Fibroblast of lung (primary cell): Measurements from ENCODE around the gene PRKAG1. TPM values are rescaled to one million over a fixed set of nuclear protein-coding genes. Genes with fewer than 3 reads are reported as not detected.

Source experiments
- DNase-seq, 2 donors: peaks; one replicate each; pipeline versions ENCODE4 v3.0.0 to v3.0.0-alpha.2; 2010; ENCODE audit warnings: low read depth in 2 of 2
- H2AFZ ChIP-seq: 2 replicates; pipeline ENCODE4 v1.5.1; 2012; ENCODE audit warnings: low read length, control low read depth, inconsistent platforms
- H3K27ac ChIP-seq: 2 replicates; pipeline ENCODE4 v1.5.1; 2011; ENCODE audit warnings: low read length, control low read depth; ENCODE audit not compliant: insufficient read depth
- H3K27me3 ChIP-seq: 2 replicates; pipeline ENCODE4 v1.5.1; 2011; ENCODE audit warnings: mild to moderate bottlenecking, low read length; ENCODE audit not compliant: control insufficient read depth, insufficient read depth
- H3K36me3 ChIP-seq: 2 replicates; pipeline ENCODE4 v1.5.1; 2011; ENCODE audit warnings: low read length; ENCODE audit not compliant: control insufficient read depth, insufficient read depth
- H3K4me1 ChIP-seq: 2 replicates; pipeline ENCODE4 v1.5.1; 2011; ENCODE audit warnings: low read length; ENCODE audit not compliant: control insufficient read depth, insufficient read depth; ENCODE audit errors: extremely low read depth
- H3K4me2 ChIP-seq: 2 replicates; pipeline ENCODE4 v1.5.1; 2011; ENCODE audit warnings: low read length, control low read depth; ENCODE audit not compliant: insufficient read depth; ENCODE audit errors: extremely low read depth
- H3K4me3 ChIP-seq, 4 experiments: fragments of 200-600 bp in 1 of 4; sonication (generic) in 1 of 4; replicated peaks in 1 of 4; 2 replicates each; pipeline ENCODE4 v1.5.1; 2011 to 2016; ENCODE audit warnings: low read length in 4 of 4, low read depth in 3 of 4, mild to moderate bottlenecking in 3 of 4, control low read depth in 2 of 4, inconsistent platforms in 1 of 4, mixed read lengths in 1 of 4; ENCODE audit not compliant: insufficient read depth in 1 of 4; ENCODE audit errors: control extremely low read depth in 1 of 4
- H3K79me2 ChIP-seq: 2 replicates; pipeline ENCODE4 v1.5.1; 2012; ENCODE audit warnings: mild to moderate bottlenecking, low read length, inconsistent platforms; ENCODE audit not compliant: control insufficient read depth, insufficient read depth
- H3K9ac ChIP-seq: 2 replicates; pipeline ENCODE4 v1.5.1; 2011; ENCODE audit warnings: mild to moderate bottlenecking, low read length, control low read depth; ENCODE audit not compliant: insufficient read depth
- H3K9me3 ChIP-seq: 2 replicates; pipeline ENCODE4 v1.5.1; 2012; ENCODE audit warnings: low read depth, low read length; ENCODE audit not compliant: control insufficient read depth, insufficient read depth
- H4K20me1 ChIP-seq: 2 replicates; pipeline ENCODE4 v1.5.1; 2011; ENCODE audit warnings: low read length; ENCODE audit not compliant: control insufficient read depth, insufficient read depth; ENCODE audit errors: extremely low read depth
- CTCF ChIP-seq, 2 donors: IDR thresholded peaks in 1 of 2; conservative IDR thresholded peaks in 1 of 2; 1 replicate in 1 of 2; 2 replicates in 1 of 2; pipeline ENCODE4 v1.5.1; 2011 to 2012; ENCODE audit warnings: low read length in 2 of 2, control low read depth in 1 of 2, inconsistent platforms in 1 of 2, low read depth in 1 of 2, mild to moderate bottlenecking in 1 of 2
- EZH2 ChIP-seq: IDR thresholded peaks from 2 replicates; pipeline ENCODE4 v1.5.1; 2012; ENCODE audit warnings: low read length, control low read depth, mild to moderate bottlenecking; ENCODE audit errors: missing control alignments
- polyA plus RNA-seq, 2 donors: library from polyadenylated mRNA; depleted of rRNA in 1 of 2; stranded (reverse) in 1 of 2; unstranded in 1 of 2; fragments of >200 nt; gene quantifications; 2 replicates each; pipeline ENCODE4 v1.2.1, GENCODE V29; 2011 to 2012; ENCODE audit warnings: missing spikeins in 1 of 2
- total RNA-seq: library from RNA; depleted of rRNA; stranded (reverse); fragments of >200 nt; gene quantifications from 2 replicates; pipeline ENCODE4 v1.2.1, GENCODE V29; 2014

The PRKAG1 gene
- total and polyA plus RNA-seq, 2 donors (not counting 1 experiment from before 2014, with no cell fraction given): 76.5 to 110 TPM

- no peaks in the 10 kb centered on the region for H4K20me1 ChIP-seq
- H3K9me3 ChIP-seq: no peaks in the 10 kb centered on the region
- H3K4me1 ChIP-seq: no peaks in the 10 kb centered on the region
- no peaks in the 10 kb centered on the region for H3K79me2 ChIP-seq
- peaks cover 39% of the 10 kb centered on the region for H3K36me3 ChIP-seq
- H3K27ac ChIP-seq: no peak overlapping the region
- no peak overlapping the region for H3K9ac ChIP-seq
- no peak overlapping the region for H2AFZ ChIP-seq
- no peak overlapping the region for H3K4me3 ChIP-seq
- H3K4me2 ChIP-seq: no peak overlapping the region
- no peak for DNase-seq
- H3K27me3 ChIP-seq: no peaks in the 10 kb centered on the region
- TF ChIP-seq EZH2: no peak
- TF ChIP-seq CTCF (conservative IDR thresholded peaks at IDR 0.05 in 1 of 2, IDR thresholded peaks at IDR 0.05 in 1 of 2; ENCODE audit: low read depth in 1 of 2, low read length in 2 of 2): no peak
These were observed 10.2 kb upstream of the PRKAG1 start for GRCh38 chr12:49028666-49029275.

- Histone ChIP-seq H3K27me3 (no peaks in the 10 kb centered on the region), H3K36me3 (peaks cover 39% of the 10 kb centered on the region), H3K4me3 (no peak overlapping the region), H3K4me1 (no peaks in the 10 kb centered on the region), H3K4me2 (no peak overlapping the region), H3K9ac (no peak overlapping the region), H4K20me1 (no peaks in the 10 kb centered on the region), H3K27ac (no peak overlapping the region), H3K9me3 (no peaks in the 10 kb centered on the region), H2AFZ (no peak overlapping the region), H3K79me2 (no peaks in the 10 kb centered on the region)
- TF ChIP-seq CTCF (conservative IDR thresholded peaks at IDR 0.05 in 1 of 2, IDR thresholded peaks at IDR 0.05 in 1 of 2; ENCODE audit: low read depth in 1 of 2, low read length in 2 of 2): no peak
- TF ChIP-seq EZH2: no peak
- DNase-seq: no peak
These were observed 9.4 kb upstream of the PRKAG1 start for GRCh38 chr12:49027846-49028555.

GRCh38 chr12:49026678-49027480 is 8.3 kb upstream of the PRKAG1 start:
- Histone ChIP-seq H3K9ac (no peak overlapping the region), H4K20me1 (no peaks in the 10 kb centered on the region), H3K9me3 (no peaks in the 10 kb centered on the region), H3K4me2 (no peak overlapping the region), H3K4me1 (no peaks in the 10 kb centered on the region), H3K4me3 (no peak overlapping the region), H3K27me3 (no peaks in the 10 kb centered on the region), H3K36me3 (peaks cover 34% of the 10 kb centered on the region), H3K79me2 (no peaks in the 10 kb centered on the region), H2AFZ (no peak overlapping the region), H3K27ac (no peak overlapping the region)
- no peak for DNase-seq
- TF ChIP-seq EZH2 (no peak), CTCF (conservative IDR thresholded peaks at IDR 0.05 in 1 of 2, IDR thresholded peaks at IDR 0.05 in 1 of 2; ENCODE audit: low read depth in 1 of 2, low read length in 2 of 2) (no peak)
